Choroid plexus epithelial cell (primary cell): ENCODE data around the gene CTNNA3.

Experiments
- DNase-seq: peaks from one replicate; pipeline ENCODE4 v3.0.0-alpha.2; 2010; ENCODE audit warnings: low read depth
- H3K4me3 ChIP-seq: 2 replicates; pipeline ENCODE4 v1.5.1; 2011; ENCODE audit warnings: low read depth, mild to moderate bottlenecking, control low read depth, low read length, moderate library complexity
- TF ChIP-seq, protein P1 (sequence below): conservative IDR thresholded peaks from 2 replicates; pipeline ENCODE4 v1.5.1; 2011; ENCODE audit warnings: low read depth, mild to moderate bottlenecking, control low read depth, inconsistent platforms, low read length, moderate library complexity

Gene CTNNA3

DNA sequence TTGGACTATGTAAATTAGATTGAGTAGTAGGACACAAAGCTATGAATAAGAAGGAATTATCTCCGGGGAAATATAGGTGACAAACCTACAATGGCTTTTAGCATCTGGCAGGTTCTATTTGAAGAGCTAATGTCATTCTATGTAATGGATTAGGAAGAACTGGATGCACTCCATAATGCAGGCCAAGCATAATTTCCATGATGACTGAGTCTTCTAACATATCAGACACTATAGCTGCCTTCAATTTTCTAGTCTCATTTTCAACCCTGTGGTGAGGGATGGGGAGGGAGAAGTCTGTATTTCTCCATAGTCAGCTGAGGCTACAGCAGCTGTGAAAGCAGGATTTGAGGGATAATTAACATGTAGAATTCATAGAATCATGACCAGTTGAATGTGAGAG is 1160.6 kb downstream of the CTNNA3 start:
- no peak overlapping the region for H3K4me3 ChIP-seq
- TF ChIP-seq, protein P1, sequence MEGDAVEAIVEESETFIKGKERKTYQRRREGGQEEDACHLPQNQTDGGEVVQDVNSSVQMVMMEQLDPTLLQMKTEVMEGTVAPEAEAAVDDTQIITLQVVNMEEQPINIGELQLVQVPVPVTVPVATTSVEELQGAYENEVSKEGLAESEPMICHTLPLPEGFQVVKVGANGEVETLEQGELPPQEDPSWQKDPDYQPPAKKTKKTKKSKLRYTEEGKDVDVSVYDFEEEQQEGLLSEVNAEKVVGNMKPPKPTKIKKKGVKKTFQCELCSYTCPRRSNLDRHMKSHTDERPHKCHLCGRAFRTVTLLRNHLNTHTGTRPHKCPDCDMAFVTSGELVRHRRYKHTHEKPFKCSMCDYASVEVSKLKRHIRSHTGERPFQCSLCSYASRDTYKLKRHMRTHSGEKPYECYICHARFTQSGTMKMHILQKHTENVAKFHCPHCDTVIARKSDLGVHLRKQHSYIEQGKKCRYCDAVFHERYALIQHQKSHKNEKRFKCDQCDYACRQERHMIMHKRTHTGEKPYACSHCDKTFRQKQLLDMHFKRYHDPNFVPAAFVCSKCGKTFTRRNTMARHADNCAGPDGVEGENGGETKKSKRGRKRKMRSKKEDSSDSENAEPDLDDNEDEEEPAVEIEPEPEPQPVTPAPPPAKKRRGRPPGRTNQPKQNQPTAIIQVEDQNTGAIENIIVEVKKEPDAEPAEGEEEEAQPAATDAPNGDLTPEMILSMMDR, result no peak
- DNase-seq, result no peak

DNA sequence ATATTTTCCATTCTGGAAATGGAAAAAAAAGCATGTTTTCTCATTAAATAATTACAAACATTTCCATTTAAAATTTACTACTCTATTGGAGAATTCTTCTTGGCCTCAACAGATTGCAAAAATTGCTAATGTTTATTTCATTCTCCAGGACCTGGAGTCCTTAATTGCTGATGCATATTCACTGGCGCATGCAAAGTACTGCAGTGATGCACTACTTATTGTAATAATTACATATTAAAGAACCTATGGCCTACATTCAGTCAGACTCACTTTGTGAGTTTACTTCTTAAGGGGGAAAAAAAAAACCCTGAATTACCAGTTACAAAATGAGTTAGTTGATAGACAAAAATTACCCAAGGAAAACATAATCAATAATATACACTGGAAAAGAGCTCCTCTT is 1161.1 kb downstream of the CTNNA3 start:
- TF ChIP-seq, protein P1, result no peak
- no peak overlapping the region for H3K4me3 ChIP-seq
- DNase-seq, result no peak

DNA sequence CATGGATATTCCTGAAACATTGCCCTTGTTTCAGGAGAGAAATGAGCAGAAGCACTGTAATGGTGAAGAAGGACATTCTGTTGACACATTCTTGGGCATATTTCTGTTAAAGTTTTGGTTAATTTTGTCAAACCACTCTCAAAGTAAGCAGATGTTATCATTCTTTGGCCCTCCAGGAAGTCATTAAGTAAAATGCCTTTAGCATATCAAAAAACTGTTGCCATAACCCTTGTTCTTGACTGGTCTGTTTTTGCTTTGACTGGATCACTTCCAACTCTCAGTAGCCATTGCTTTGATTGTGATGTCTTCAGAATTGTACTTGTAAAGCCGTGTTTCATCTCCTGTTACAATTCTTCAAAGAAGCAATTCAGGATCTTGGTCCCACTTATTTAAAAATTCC is 1174.5 kb downstream of the CTNNA3 start:
- peak; percentile 1 for DNase-seq
- H3K4me3 ChIP-seq, result no peak overlapping the region
- TF ChIP-seq, protein P1, result no peak

DNA sequence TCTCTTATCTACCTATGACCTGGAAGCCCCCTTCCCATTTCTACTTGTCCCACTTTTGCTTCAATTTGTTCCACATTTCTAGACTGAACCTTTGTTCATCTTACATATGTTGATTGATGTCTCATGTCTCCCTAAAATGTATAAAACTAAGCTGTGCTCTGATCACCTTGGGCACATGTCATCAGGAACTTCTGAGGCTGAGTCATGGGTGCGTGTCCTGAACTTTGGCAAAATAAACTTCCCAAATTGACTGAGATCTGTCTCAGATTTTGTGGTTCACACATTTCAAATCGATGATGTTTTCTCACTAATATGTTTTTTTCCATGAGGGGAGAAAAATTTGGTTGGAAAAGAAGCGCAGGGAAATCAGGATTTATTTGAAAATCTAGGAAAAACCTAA is 1176.4 kb downstream of the CTNNA3 start:
- H3K4me3 ChIP-seq, result no peak overlapping the region
- TF ChIP-seq, protein P1, result no peak
- DNase-seq, result no peak

DNA sequence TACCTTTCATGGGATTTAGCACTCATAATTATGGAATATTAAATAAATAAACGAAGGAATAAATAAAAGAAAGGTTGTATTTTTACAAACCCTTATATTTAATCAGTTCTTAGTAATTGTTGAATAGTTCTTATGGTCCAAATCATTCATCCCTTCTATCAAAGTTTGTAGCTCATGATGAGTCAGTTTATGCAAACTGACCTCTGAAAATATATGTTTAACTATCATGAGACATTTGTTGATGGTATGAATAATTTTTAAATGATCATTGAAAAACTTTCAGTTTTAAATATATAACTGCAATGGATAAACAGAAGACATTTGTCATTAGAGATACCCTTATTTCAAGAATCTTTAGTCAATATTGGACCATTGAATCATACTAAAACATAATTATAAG is 1181.3 kb downstream of the CTNNA3 start:
- H3K4me3 ChIP-seq, result no peak overlapping the region
- DNase-seq, result no peak
- TF ChIP-seq, protein P1, result no peak

DNA sequence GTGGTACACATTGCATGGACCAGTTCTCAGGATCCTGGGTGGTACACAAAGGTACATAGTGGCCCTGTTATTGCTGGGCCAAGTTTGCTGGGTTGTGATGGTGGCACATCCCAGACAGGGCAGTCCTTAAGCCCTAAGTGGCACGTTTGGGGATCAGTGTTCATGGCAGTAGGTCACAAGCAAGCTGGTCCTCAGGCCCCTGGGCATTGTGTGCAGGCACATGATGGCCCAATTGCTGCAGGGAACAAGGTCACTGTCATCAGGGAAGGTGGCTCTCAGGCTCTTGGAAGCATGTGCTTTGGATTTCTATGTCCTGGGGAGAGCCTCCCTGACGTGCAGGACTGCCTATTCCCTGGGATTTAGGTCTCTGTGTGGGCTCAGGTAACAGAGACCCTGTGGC is 1182.5 kb downstream of the CTNNA3 start:
- H3K4me3 ChIP-seq, result no peak overlapping the region
- DNase-seq, result no peak
- TF ChIP-seq, protein P1, result no peak

DNA sequence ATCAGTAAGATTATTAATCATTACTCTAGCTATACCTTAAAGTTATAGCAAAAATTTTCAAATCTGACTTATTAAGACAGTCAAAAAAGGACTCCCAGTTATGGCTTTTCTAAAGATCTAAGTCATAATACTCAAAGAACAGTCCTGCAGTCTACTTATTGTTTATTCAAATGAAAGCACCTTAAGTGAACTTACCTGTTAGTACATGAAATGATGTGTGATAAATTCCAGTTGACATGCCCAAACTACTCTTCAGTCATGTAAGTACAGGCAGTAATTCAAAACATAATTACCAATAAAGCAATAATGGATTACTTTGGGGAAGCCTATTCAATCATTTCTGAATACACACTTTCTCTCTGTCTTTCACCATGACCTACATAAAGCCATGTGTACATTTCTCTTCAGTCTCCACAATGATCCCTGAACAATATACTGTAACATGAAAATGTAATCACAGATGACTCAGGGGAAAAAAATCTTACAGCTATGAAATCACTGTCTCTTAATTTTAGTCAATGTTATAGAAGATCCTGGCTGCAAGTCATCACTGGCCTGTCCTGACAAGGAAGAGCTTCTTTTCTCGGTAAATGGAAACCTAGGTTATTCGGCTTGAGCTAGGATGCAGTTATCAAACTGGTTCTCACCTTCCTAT is 1190.9 kb downstream of the CTNNA3 start:
- no peak for DNase-seq
- TF ChIP-seq, protein P1, result no peak
- H3K4me3 ChIP-seq, result no peak overlapping the region
